ENCODE measurements around the gene LETM1. TPM values are rescaled to one million over a fixed set of nuclear protein-coding genes. Genes with fewer than 3 reads are reported as not detected.
A peak's percentile ranks its signal among the peaks of the same experiment; 100 is the strongest.

The LETM1 gene
- total and polyA plus RNA-seq, 2 experiments from 2014 or later: 19.0 to 42.3 TPM

- H3K9me2 ChIP-seq (ENCODE audit: insufficient read depth): no peaks in the 10 kb centered on the region
- H3K9ac ChIP-seq: no peak overlapping the region
- H3K79me2 ChIP-seq (ENCODE audit: insufficient read depth): no peaks in the 10 kb centered on the region
- in situ Hi-C loops (cut with MboI): no loop called here
- DNase-seq: peak; percentile 12
- TF ChIP-seq EZH2phosphoT487 (IDR thresholded peaks at IDR 0.05; ENCODE audit: insufficient read depth, low read depth): no peak
- no peak for TF ChIP-seq EZH2 (IDR thresholded peaks at IDR 0.05; ENCODE audit: insufficient read depth, poor library complexity, severe bottlenecking)
- no peaks in the 10 kb centered on the region for H4K20me1 ChIP-seq (ENCODE audit: insufficient read depth)
- no peaks in the 10 kb centered on the region for H3K36me3 ChIP-seq (ENCODE audit: low read depth)
- H3F3A ChIP-seq (ENCODE audit: insufficient read depth): no peaks in the 10 kb centered on the region
- H3K4me2 ChIP-seq (ENCODE audit: unreplicated experiment): no peak overlapping the region
- no peak overlapping the region for H3K4me3 ChIP-seq
- 35 to 51% methylated on average over 8 to 13 of the region's 13 CpGs for WGBS, 2 experiments (ENCODE audit: low coverage in 1 of 2, low lambda C conversion rate in 2 of 2, missing lambda C conversion rate in 2 of 2)
- H3K4me1 ChIP-seq (ENCODE audit: insufficient read depth): no peaks in the 10 kb centered on the region
- no peak overlapping the region for H3K27ac ChIP-seq
- no peak overlapping the region for H2AFZ ChIP-seq
- no peaks in the 10 kb centered on the region for H3K9me3 ChIP-seq (ENCODE audit: low read depth)
- no peaks in the 10 kb centered on the region; the same call in 1 of the 2 replicates for H3K27me3 ChIP-seq (replicated peaks; ENCODE audit: insufficient read depth)
These were observed 67.5 kb downstream of the LETM1 start for GRCh38 chr4:1788254-1788973.

GRCh38 chr4:1787411-1788077, 68.4 kb downstream of the LETM1 start:
- WGBS, 2 experiments (ENCODE audit: low coverage in 1 of 2, low lambda C conversion rate in 2 of 2, missing lambda C conversion rate in 2 of 2): 35 to 37% methylated on average over 23 to 24 of the region's 25 CpGs
- no peak for DNase-seq
- in situ Hi-C loops (cut with MboI): no loop called here
- Histone ChIP-seq H3K27ac (no peak overlapping the region), H2AFZ (no peak overlapping the region), H3K9me3 (ENCODE audit: low read depth) (no peaks in the 10 kb centered on the region), H3K4me1 (ENCODE audit: insufficient read depth) (no peaks in the 10 kb centered on the region), H3K79me2 (ENCODE audit: insufficient read depth) (no peaks in the 10 kb centered on the region), H3K4me2 (ENCODE audit: unreplicated experiment) (no peak overlapping the region), H3K36me3 (ENCODE audit: low read depth) (no peaks in the 10 kb centered on the region), H3K27me3 (replicated peaks; ENCODE audit: insufficient read depth) (no peaks in the 10 kb centered on the region; the same call in 1 of the 2 replicates), H3K9ac (no peak overlapping the region), H3K4me3 (no peak overlapping the region), H4K20me1 (ENCODE audit: insufficient read depth) (no peaks in the 10 kb centered on the region), H3F3A (ENCODE audit: insufficient read depth) (no peaks in the 10 kb centered on the region), H3K9me2 (ENCODE audit: insufficient read depth) (no peaks in the 10 kb centered on the region)
- TF ChIP-seq EZH2 (IDR thresholded peaks at IDR 0.05; ENCODE audit: insufficient read depth, poor library complexity, severe bottlenecking): no peak
- TF ChIP-seq EZH2phosphoT487 (IDR thresholded peaks at IDR 0.05; ENCODE audit: insufficient read depth, low read depth): no peak

- Histone ChIP-seq H4K20me1 (ENCODE audit: insufficient read depth) (no peaks in the 10 kb centered on the region), H3K27me3 (replicated peaks; ENCODE audit: insufficient read depth) (no peaks in the 10 kb centered on the region), H3K4me2 (ENCODE audit: unreplicated experiment) (no peak overlapping the region), H3K27ac (no peak overlapping the region), H3K9me2 (ENCODE audit: insufficient read depth) (no peaks in the 10 kb centered on the region), H3K4me1 (ENCODE audit: insufficient read depth) (no peaks in the 10 kb centered on the region), H3F3A (ENCODE audit: insufficient read depth) (no peaks in the 10 kb centered on the region), H2AFZ (no peak overlapping the region), H3K36me3 (ENCODE audit: low read depth) (no peaks in the 10 kb centered on the region), H3K79me2 (ENCODE audit: insufficient read depth) (no peaks in the 10 kb centered on the region), H3K4me3 (no peak overlapping the region), H3K9ac (no peak overlapping the region), H3K9me3 (ENCODE audit: low read depth) (no peaks in the 10 kb centered on the region)
- WGBS, 2 experiments (ENCODE audit: low coverage in 1 of 2, low lambda C conversion rate in 2 of 2, missing lambda C conversion rate in 2 of 2): 66 to 68% methylated on average over 26 to 32 of the region's 34 CpGs
- no peak for DNase-seq
- in situ Hi-C loops (cut with MboI): no loop called here
- TF ChIP-seq EZH2phosphoT487 (IDR thresholded peaks at IDR 0.05; ENCODE audit: insufficient read depth, low read depth): no peak
- TF ChIP-seq EZH2 (IDR thresholded peaks at IDR 0.05; ENCODE audit: insufficient read depth, poor library complexity, severe bottlenecking): no peak
These were observed 69.2 kb downstream of the LETM1 start for GRCh38 chr4:1786544-1787362.

- H3K4me2 ChIP-seq (ENCODE audit: unreplicated experiment): no peak overlapping the region
- no peaks in the 10 kb centered on the region for H3F3A ChIP-seq (ENCODE audit: insufficient read depth)
- no peak overlapping the region for H3K9ac ChIP-seq
- H3K4me3 ChIP-seq: no peak overlapping the region
- no peaks in the 10 kb centered on the region for H3K36me3 ChIP-seq (ENCODE audit: low read depth)
- no peak overlapping the region for H3K27ac ChIP-seq
- H3K9me2 ChIP-seq (ENCODE audit: insufficient read depth): no peaks in the 10 kb centered on the region
- H3K4me1 ChIP-seq (ENCODE audit: insufficient read depth): no peaks in the 10 kb centered on the region
- in situ Hi-C loops (cut with MboI): no loop called here
- H3K27me3 ChIP-seq (replicated peaks; ENCODE audit: insufficient read depth): no peaks in the 10 kb centered on the region
- TF ChIP-seq EZH2 (IDR thresholded peaks at IDR 0.05; ENCODE audit: insufficient read depth, poor library complexity, severe bottlenecking) (no peak), EZH2phosphoT487 (IDR thresholded peaks at IDR 0.05; ENCODE audit: insufficient read depth, low read depth) (no peak)
- H2AFZ ChIP-seq: no peak overlapping the region
- no peak for DNase-seq
- H3K79me2 ChIP-seq (ENCODE audit: insufficient read depth): no peaks in the 10 kb centered on the region
- no peaks in the 10 kb centered on the region for H4K20me1 ChIP-seq (ENCODE audit: insufficient read depth)
- H3K9me3 ChIP-seq (ENCODE audit: low read depth): no peaks in the 10 kb centered on the region
- WGBS, 2 experiments (ENCODE audit: low coverage in 1 of 2, low lambda C conversion rate in 2 of 2, missing lambda C conversion rate in 2 of 2): 84 to 100% methylated on average over 1 to 11 of the region's 11 CpGs
These were observed 70.4 kb downstream of the LETM1 start for GRCh38 chr4:1785592-1785991.
